Thyroid gland (tissue), 4 donors: Measurements from ENCODE around the gene ACACB. TPM values are rescaled to one million over a fixed set of nuclear protein-coding genes. Genes with fewer than 3 reads are reported as not detected.
A peak's percentile ranks its signal among the peaks of the same experiment; 100 is the strongest.

Experiments used
- DNase-seq, 2 donors: peaks; one replicate each; pipeline ENCODE4 v3.0.0-alpha.2; 2019
- H3K27ac ChIP-seq, 3 donors: fragments of 200-600 bp; sonication (generic); 1 replicate in 2 of 3; 2 replicates in 1 of 3; pipeline ENCODE4 v1.5.1; 2016 to 2019; ENCODE audit warnings: mild to moderate bottlenecking in 1 of 3, moderate library complexity in 1 of 3
- H3K27me3 ChIP-seq: fragments of 200-600 bp; sonication (generic); one replicate; pipeline ENCODE4 v1.5.1; 2019
- H3K36me3 ChIP-seq, 2 donors: fragments of 200-600 bp; sonication (generic); one replicate each; pipeline ENCODE4 v1.5.1; 2016 to 2019
- H3K4me1 ChIP-seq, 2 donors: fragments of 200-600 bp; sonication (generic); one replicate each; pipeline ENCODE4 v1.5.1; 2017 to 2019
- H3K4me3 ChIP-seq, 3 donors: fragments of 200-600 bp; sonication (generic); replicated peaks in 1 of 3; 1 replicate in 2 of 3; 2 replicates in 1 of 3; pipeline ENCODE4 v1.5.1; 2016; ENCODE audit warnings: mild to moderate bottlenecking in 1 of 3
- H3K9me3 ChIP-seq: fragments of 200-600 bp; sonication (generic); one replicate; pipeline ENCODE4 v1.5.1; 2017
- CTCF ChIP-seq, 6 experiments: fragments of 200-600 bp in 3 of 6; fragments of 450-650 bp in 3 of 6; sonication (generic) in 3 of 6; IDR thresholded peaks; one replicate each; pipeline ENCODE4 v1.5.1; 2016 to 2019; ENCODE audit warnings: antibody characterized with exemption in 6 of 6, mild to moderate bottlenecking in 2 of 6, inconsistent platforms in 1 of 6, moderate library complexity in 1 of 6
- POLR2A ChIP-seq, 2 donors: fragments of 450-650 bp; IDR thresholded peaks; one replicate each; pipeline ENCODE4 v1.6.1; 2017; ENCODE audit warnings: antibody characterized with exemption in 2 of 2, mild to moderate bottlenecking in 2 of 2, moderate library complexity in 1 of 2
- WGBS, 2 donors: methylation state at CpG; one replicate each; pipeline ENCODE4 v1.1.5; 2017; 5-methylcytosine and 5-hydroxymethylcytosine counted together
- intact Hi-C: fragments of 100-400 bp; cut with DNase I; formaldehyde crosslinking; loops from one replicate; pipeline ENCODE4 v1.15.1; 2023
- total RNA-seq, 4 donors: library from RNA; depleted of rRNA; stranded (reverse); fragments of >200 nt; gene quantifications; one replicate each; pipeline ENCODE4 v1.2.3, GENCODE V29; 2016

The ACACB gene
- total RNA-seq, 4 donors from 2014 or later = 115 to 178 (median 140) TPM

- peaks cover 16 to 48% of the 10 kb centered on the region in 2 donors for H3K4me1 ChIP-seq
Measured at GRCh38 chr12:109156036-109156435, 39.6 kb downstream of the ACACB start.

GRCh38 chr12:109156586-109156985 is 40.2 kb downstream of the ACACB start:
- H3K27me3 ChIP-seq = no peaks in the 10 kb centered on the region
- H3K36me3 ChIP-seq = no peaks in the 10 kb centered on the region
- no peaks in the 10 kb centered on the region for H3K9me3 ChIP-seq
- peaks cover 16 to 50% of the 10 kb centered on the region in 2 donors for H3K4me1 ChIP-seq
- WGBS, 2 donors = 94 to 97% methylated on average over 5 of the region's 5 CpGs
- DNase-seq = no peak
- intact Hi-C loops = loop anchor here (10.0 kb wide), 1 partner anchor 52 kb away; no protein-coding TSS in a partner anchor
- no peak overlapping the region for H3K27ac ChIP-seq
- H3K4me3 ChIP-seq = no peak overlapping the region
- no peak for TF ChIP-seq POLR2A (IDR thresholded peaks at IDR 0.05)
- no peak for TF ChIP-seq CTCF (IDR thresholded peaks at IDR 0.05)

More at GRCh38 chr12:109156036-109156435, 39.6 kb downstream of the ACACB start:
- 88 to 89% methylated on average over 5 of the region's 5 CpGs for WGBS, 2 donors
- no peak overlapping the region for H3K4me3 ChIP-seq
- H3K9me3 ChIP-seq = no peaks in the 10 kb centered on the region
- DNase-seq = no peak
- intact Hi-C loops = loop anchor here (10.0 kb wide), 1 partner anchor 51 kb away; no protein-coding TSS in a partner anchor
- no peak for TF ChIP-seq POLR2A (IDR thresholded peaks at IDR 0.05)
- TF ChIP-seq CTCF (IDR thresholded peaks at IDR 0.05) = no peak
- no peaks in the 10 kb centered on the region for H3K27me3 ChIP-seq
- no peaks in the 10 kb centered on the region for H3K36me3 ChIP-seq
- H3K27ac ChIP-seq = no peak overlapping the region

GRCh38 chr12:109157986-109158385 is 41.6 kb downstream of the ACACB start:
- Histone ChIP-seq H3K9me3 (no peaks in the 10 kb centered on the region), H3K36me3 (no peaks in the 10 kb centered on the region), H3K27me3 (no peaks in the 10 kb centered on the region), H3K4me3 (no peak overlapping the region), H3K27ac (peak overlapping the region in 2 of 3 donors; percentile 17 to 56), H3K4me1 (peaks cover 16 to 50% of the 10 kb centered on the region in 2 donors)
- WGBS, 2 donors = 54 to 67% methylated on average over 5 of the region's 5 CpGs
- DNase-seq = no peak
- TF ChIP-seq CTCF (IDR thresholded peaks at IDR 0.05) (no peak), POLR2A (IDR thresholded peaks at IDR 0.05) (no peak)
- intact Hi-C loops = loop anchor here (10.0 kb wide), 1 partner anchor 53 kb away; no protein-coding TSS in a partner anchor

GRCh38 chr12:109160433-109160832 is 44.0 kb downstream of the ACACB start:
- Histone ChIP-seq H3K27me3 (no peaks in the 10 kb centered on the region), H3K27ac (peak overlapping the region in 2 of 3 donors; percentile 35 to 36), H3K9me3 (no peaks in the 10 kb centered on the region), H3K4me3 (no peak overlapping the region), H3K36me3 (no peaks in the 10 kb centered on the region), H3K4me1 (peaks cover 9 to 37% of the 10 kb centered on the region in 2 donors)
- no peak for DNase-seq
- intact Hi-C loops = no loop called here
- no peak for TF ChIP-seq POLR2A (IDR thresholded peaks at IDR 0.05)
- TF ChIP-seq CTCF (IDR thresholded peaks at IDR 0.05) = no peak
- 77 to 88% methylated on average over 7 of the region's 7 CpGs for WGBS, 2 donors

- intact Hi-C loops = no loop called here
- no peaks in the 10 kb centered on the region for H3K9me3 ChIP-seq
- H3K4me3 ChIP-seq = no peak overlapping the region
- DNase-seq = no peak
- WGBS, 2 donors = 77 to 82% methylated on average over 4 of the region's 4 CpGs
- peaks cover 9 to 33% of the 10 kb centered on the region in 2 donors for H3K4me1 ChIP-seq
- TF ChIP-seq POLR2A (IDR thresholded peaks at IDR 0.05) (no peak), CTCF (IDR thresholded peaks at IDR 0.05) (no peak)
- no peaks in the 10 kb centered on the region for H3K27me3 ChIP-seq
- no peaks in the 10 kb centered on the region for H3K36me3 ChIP-seq
- peak overlapping the region in 2 of 3 donors; percentile 35 to 36 for H3K27ac ChIP-seq
Measured at GRCh38 chr12:109160873-109161272, 44.5 kb downstream of the ACACB start.
